OCI-LY1 (cell line): ENCODE results near the gene ADAMTS17.

ENCODE experiments used
- CTCF ChIP-seq: fragments of 200-600 bp; sonication (generic), shearing (Covaris generic); IDR thresholded peaks from 2 replicates; pipeline ENCODE4 v1.5.1; 2017; ENCODE audit warnings: mild to moderate bottlenecking, antibody characterized with exemption, low read length, moderate library complexity, mixed read lengths
- EZH2 ChIP-seq: fragments of 200-600 bp; sonication (generic), shearing (Covaris generic); IDR thresholded peaks from 2 replicates; pipeline ENCODE4 v1.8.0; 2017; ENCODE audit warnings: borderline replicate concordance, mixed run types, mild to moderate bottlenecking, antibody characterized with exemption, low read length, moderate library complexity, mixed read lengths

- TF ChIP-seq CTCF (no peak), EZH2 (no peak)
Measured at GRCh38 chr15:100055821-100056220, 286.0 kb downstream of the ADAMTS17 start.
